ENCODE measurements around the gene ZIC1. TPM values are rescaled to one million over a fixed set of nuclear protein-coding genes. Genes with fewer than 3 reads are reported as not detected.

ZIC1 gene
- total RNA-seq, 2 donors from 2014 or later: not detected

DNA sequence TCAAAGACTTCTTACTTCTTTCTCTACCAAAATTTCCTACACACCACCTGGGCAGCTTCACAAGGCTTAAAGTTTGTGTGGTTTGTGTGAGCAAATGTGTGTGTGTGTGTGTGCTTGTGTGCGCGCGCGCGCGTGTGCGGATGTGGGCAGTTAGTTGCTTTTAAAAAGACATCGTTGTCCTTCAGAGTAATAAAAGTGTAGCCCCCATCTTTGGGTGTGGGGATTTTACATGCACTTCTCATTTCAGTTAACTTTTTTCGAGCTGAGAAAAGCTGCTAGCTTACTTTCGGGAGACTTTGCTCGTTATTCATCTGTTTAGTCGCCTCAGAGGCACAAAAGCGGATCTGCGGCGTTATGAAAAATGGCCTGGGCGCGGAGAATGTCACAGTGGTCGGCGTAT lies 38.8 kb upstream of the ZIC1 start:
- no peak overlapping the region for H3K27ac Mint-ChIP-seq
- peaks cover 3 to 7% of the 10 kb centered on the region in 2 donors for H3K36me3 Mint-ChIP-seq (ENCODE audit: insufficient read depth in 2 of 2)
- DNase-seq: no peak
- H3K4me3 Mint-ChIP-seq: no peak overlapping the region
- no peaks in the 10 kb centered on the region for H3K9me3 Mint-ChIP-seq
- no peak for ATAC-seq (replicated peaks in 1 of 2)
- H3K27me3 Mint-ChIP-seq (ENCODE audit: low read depth): peaks cover 70% of the 10 kb centered on the region
- no peaks in the 10 kb centered on the region for H3K4me1 Mint-ChIP-seq (ENCODE audit: low read depth)

DNA sequence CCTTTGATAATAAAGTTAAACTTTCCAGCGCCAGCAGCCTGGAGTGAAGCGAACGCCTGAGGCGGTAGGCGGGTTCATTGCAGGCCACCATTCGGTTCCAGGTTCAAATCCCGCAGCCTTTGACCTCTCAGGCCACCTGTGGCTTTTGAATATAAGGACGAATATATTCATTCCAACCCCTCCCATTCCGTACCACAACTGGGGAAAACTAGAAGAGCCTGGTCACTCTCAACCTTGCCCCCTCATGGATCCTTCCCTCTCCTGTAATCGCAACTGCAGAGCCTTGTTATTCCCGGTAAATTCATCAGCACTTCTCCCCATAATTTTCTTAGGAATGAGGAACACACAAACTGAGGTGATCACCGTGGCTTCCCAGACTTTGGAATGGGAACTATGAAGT lies 38.0 kb upstream of the ZIC1 start:
- Mint-ChIP-seq H3K27ac (no peak overlapping the region), H3K4me3 (no peak overlapping the region), H3K9me3 (no peaks in the 10 kb centered on the region), H3K36me3 (ENCODE audit: insufficient read depth in 2 of 2) (peaks cover 3 to 7% of the 10 kb centered on the region in 2 donors), H3K4me1 (ENCODE audit: low read depth) (no peaks in the 10 kb centered on the region), H3K27me3 (ENCODE audit: low read depth) (peaks cover 70% of the 10 kb centered on the region)
- ATAC-seq (replicated peaks in 1 of 2) (no peak), DNase-seq (no peak)

DNA sequence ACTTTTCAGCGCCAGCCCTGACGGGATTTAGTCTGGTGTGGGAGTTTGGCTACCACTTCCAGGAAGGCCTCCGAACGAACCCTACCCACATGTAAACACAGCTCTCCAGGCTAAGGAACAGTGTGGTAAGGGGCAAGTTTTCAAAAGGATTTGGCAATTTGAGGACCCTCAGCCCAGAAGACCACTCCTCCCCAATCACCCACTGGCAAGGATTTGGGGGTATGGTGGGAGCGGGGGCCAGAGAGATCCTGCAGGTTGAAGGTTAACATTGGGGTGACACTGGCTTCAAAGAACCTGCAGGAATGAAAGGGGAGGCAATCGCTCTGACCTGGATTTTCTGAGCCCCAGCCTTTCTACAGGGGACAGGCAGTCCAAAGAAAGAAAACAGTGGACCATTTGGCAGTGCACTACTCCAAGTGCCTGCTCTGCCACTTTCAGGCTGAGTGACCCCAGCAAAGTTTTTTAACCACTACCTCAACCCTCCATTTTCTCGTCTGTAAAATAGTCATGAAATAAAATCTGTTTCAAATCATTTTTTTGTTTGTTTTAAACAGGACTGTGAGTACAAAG lies 37.3 kb upstream of the ZIC1 start:
- Mint-ChIP-seq H3K4me3 (no peak overlapping the region), H3K9me3 (no peaks in the 10 kb centered on the region), H3K36me3 (ENCODE audit: insufficient read depth in 2 of 2) (peaks cover 3 to 7% of the 10 kb centered on the region in 2 donors), H3K4me1 (ENCODE audit: low read depth) (no peaks in the 10 kb centered on the region), H3K27ac (no peak overlapping the region), H3K27me3 (ENCODE audit: low read depth) (peaks cover 71% of the 10 kb centered on the region)
- no peak for ATAC-seq (replicated peaks in 1 of 2)
- no peak for DNase-seq

- DNase-seq (no peak), ATAC-seq (replicated peaks in 1 of 2) (no peak)
- H3K4me3 Mint-ChIP-seq: no peak overlapping the region
- H3K27ac Mint-ChIP-seq: no peak overlapping the region
- no peaks in the 10 kb centered on the region for H3K4me1 Mint-ChIP-seq (ENCODE audit: low read depth)
- H3K9me3 Mint-ChIP-seq: no peaks in the 10 kb centered on the region
- peaks cover 77% of the 10 kb centered on the region for H3K27me3 Mint-ChIP-seq (ENCODE audit: low read depth)
- peaks cover 3 to 7% of the 10 kb centered on the region in 2 donors for H3K36me3 Mint-ChIP-seq (ENCODE audit: insufficient read depth in 2 of 2)
Observed at GRCh38 chr3:147372525-147373027, 36.6 kb upstream of the ZIC1 start.

DNA sequence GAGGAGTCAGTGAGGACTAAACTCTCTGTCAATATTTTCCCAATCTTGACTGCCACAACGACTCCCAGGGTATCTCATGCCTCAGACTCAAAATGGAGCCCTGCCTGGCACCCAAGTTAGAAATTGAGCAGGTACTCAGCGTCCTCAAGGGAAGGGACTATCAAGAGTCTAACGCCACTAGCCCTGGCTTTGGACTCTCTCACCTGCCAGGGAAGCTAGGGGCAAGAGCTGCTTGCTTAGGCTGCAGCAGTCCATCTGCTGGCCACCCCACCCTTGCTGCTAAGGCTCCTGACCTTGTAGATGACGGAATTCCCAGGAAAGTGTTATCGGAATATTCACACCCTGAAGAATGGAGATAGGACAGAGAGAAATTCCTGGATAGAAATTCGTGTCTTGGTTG lies 35.9 kb upstream of the ZIC1 start:
- H3K9me3 Mint-ChIP-seq: peaks cover 0 to 3% of the 10 kb centered on the region in 2 donors
- H3K4me1 Mint-ChIP-seq (ENCODE audit: low read depth): no peaks in the 10 kb centered on the region
- no peak overlapping the region for H3K27ac Mint-ChIP-seq
- ATAC-seq (replicated peaks in 1 of 2) (no peak), DNase-seq (no peak)
- peaks cover 5 to 7% of the 10 kb centered on the region in 2 donors for H3K36me3 Mint-ChIP-seq (ENCODE audit: insufficient read depth in 2 of 2)
- no peak overlapping the region for H3K4me3 Mint-ChIP-seq
- peaks cover 77% of the 10 kb centered on the region for H3K27me3 Mint-ChIP-seq (ENCODE audit: low read depth)

DNA sequence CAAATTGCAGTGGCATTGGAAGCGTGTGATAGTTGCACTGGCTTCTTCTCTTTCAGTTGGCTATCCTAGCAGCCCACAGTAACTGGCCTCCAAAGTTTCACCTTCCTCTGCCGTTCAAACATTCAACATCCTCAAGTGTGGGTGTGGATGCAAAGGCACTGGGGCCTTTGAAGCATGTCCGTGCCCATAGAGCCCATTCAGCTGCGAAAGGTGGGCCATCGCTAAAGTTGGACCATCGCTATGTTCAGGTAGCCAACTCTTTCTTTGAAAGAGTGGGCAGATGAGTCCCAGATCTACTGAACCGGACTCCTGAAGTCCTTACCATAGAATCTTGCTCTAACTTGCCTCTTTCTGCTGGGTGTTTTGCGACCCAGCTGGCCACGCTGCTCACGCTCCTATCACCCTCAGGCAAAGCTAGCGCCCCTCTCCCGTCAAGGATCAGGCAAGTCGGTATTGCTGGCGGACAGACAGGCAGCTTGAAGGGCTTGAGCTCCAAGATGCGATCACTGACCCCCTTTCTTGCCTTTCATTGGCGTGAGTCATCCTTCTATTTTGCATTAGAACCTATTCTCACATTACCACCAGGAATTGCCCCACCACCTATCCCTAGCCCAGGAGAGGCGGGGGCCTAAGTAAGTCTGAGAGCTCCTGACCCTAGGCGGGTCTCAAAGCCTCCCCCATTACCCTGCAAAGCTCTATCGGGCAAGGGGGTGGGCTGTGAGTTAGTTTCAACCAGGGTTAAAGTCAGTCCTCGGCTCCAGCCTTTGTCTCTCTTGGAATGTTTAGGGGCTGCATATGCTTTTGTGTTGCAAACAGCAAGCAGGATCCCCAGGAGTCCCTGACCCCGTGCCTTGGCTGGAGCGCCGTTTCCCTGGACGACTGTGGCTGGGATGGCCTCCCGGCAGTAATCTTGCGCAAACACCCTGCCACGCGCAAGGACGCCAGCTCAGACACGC lies 31.5 kb upstream of the ZIC1 start:
- H3K4me3 Mint-ChIP-seq: no peak overlapping the region
- H3K27ac Mint-ChIP-seq: no peak overlapping the region
- H3K9me3 Mint-ChIP-seq: peaks cover 0 to 3% of the 10 kb centered on the region in 2 donors
- peaks cover 1 to 4% of the 10 kb centered on the region in 2 donors for H3K36me3 Mint-ChIP-seq (ENCODE audit: insufficient read depth in 2 of 2)
- H3K27me3 Mint-ChIP-seq (ENCODE audit: low read depth): peaks cover 63% of the 10 kb centered on the region
- ATAC-seq (replicated peaks in 1 of 2): no peak
- no peaks in the 10 kb centered on the region for H3K4me1 Mint-ChIP-seq (ENCODE audit: low read depth)
- DNase-seq: no peak

DNA sequence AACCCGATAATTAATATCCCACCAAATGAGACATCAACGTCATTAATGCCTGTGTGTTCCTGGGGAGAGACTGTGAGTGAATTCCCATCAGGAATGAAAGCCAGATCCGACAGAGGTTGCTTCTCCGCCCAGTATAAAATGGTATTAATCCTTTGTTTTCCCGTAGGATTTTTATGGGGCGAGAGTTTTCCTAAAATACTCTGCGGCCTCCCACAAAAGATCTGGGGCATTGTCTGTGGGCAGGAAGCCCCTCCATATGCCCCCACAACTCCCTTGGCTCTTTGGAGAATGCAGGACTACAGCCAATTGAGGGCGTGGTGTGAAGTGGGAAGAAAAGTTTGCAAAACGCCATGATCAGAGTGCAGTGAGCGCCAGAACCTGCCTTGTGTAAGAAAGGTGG lies 29.5 kb upstream of the ZIC1 start:
- ATAC-seq (replicated peaks in 1 of 2): no peak
- no peak for DNase-seq
- Mint-ChIP-seq H3K27ac (no peak overlapping the region), H3K9me3 (peaks cover 0 to 3% of the 10 kb centered on the region in 2 donors), H3K4me1 (ENCODE audit: low read depth) (no peaks in the 10 kb centered on the region), H3K36me3 (ENCODE audit: insufficient read depth in 2 of 2) (peaks cover 1 to 4% of the 10 kb centered on the region in 2 donors), H3K4me3 (no peak overlapping the region), H3K27me3 (ENCODE audit: low read depth) (peaks cover 62% of the 10 kb centered on the region)

DNA sequence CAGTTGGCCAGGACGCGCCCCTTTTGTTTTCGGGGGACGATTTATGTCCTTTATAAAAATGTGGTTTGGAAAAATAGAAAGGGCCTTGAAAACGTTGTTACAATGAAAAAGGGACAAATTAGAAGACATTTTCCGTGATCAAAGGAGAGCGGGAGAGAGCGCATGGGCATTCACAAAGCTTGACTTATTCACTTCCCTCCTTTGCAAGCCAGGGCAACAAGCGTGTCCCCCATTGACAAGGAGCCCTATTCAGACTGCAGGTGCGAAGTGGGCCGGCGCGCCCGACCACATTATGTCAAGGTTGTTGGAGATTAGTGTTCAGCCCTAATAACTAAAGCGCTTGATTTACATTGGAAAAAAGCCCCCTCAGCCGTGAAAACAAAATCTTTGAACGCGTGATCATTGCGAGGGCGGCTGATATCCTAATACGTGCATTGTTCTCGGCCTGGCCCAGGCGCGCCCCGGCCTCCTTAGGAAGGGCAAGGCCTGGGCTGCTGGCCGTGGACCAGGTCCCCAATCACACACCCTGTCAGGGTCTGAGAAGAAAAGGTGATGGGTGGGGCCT lies 28.7 kb upstream of the ZIC1 start:
- ATAC-seq (replicated peaks in 1 of 2) (no peak), DNase-seq (no peak)
- H3K4me3 Mint-ChIP-seq: no peak overlapping the region
- no peak overlapping the region for H3K27ac Mint-ChIP-seq
- peaks cover 67% of the 10 kb centered on the region for H3K27me3 Mint-ChIP-seq (ENCODE audit: low read depth)
- H3K9me3 Mint-ChIP-seq: peaks cover 0 to 3% of the 10 kb centered on the region in 2 donors
- peaks cover 1 to 4% of the 10 kb centered on the region in 2 donors for H3K36me3 Mint-ChIP-seq (ENCODE audit: insufficient read depth in 2 of 2)
- H3K4me1 Mint-ChIP-seq (ENCODE audit: low read depth): no peaks in the 10 kb centered on the region

- ATAC-seq (replicated peaks in 1 of 2) (no peak), DNase-seq (no peak)
- H3K4me1 Mint-ChIP-seq (ENCODE audit: low read depth): no peaks in the 10 kb centered on the region
- H3K36me3 Mint-ChIP-seq (ENCODE audit: insufficient read depth in 2 of 2): peaks cover 1 to 4% of the 10 kb centered on the region in 2 donors
- H3K9me3 Mint-ChIP-seq: peaks cover 0 to 3% of the 10 kb centered on the region in 2 donors
- no peak overlapping the region for H3K4me3 Mint-ChIP-seq
- peaks cover 72% of the 10 kb centered on the region for H3K27me3 Mint-ChIP-seq (ENCODE audit: low read depth)
- no peak overlapping the region for H3K27ac Mint-ChIP-seq
Observed at GRCh38 chr3:147380977-147381376, 28.2 kb upstream of the ZIC1 start.

GRCh38 chr3:147381596-147381995 lies 27.6 kb upstream of the ZIC1 start:
- H3K4me1 Mint-ChIP-seq (ENCODE audit: low read depth): no peaks in the 10 kb centered on the region
- peaks cover 0 to 3% of the 10 kb centered on the region in 2 donors for H3K9me3 Mint-ChIP-seq
- DNase-seq (no peak), ATAC-seq (replicated peaks in 1 of 2) (no peak)
- peaks cover 1 to 4% of the 10 kb centered on the region in 2 donors for H3K36me3 Mint-ChIP-seq (ENCODE audit: insufficient read depth in 2 of 2)
- H3K4me3 Mint-ChIP-seq: no peak overlapping the region
- H3K27ac Mint-ChIP-seq: no peak overlapping the region
- peaks cover 78% of the 10 kb centered on the region for H3K27me3 Mint-ChIP-seq (ENCODE audit: low read depth)

- Mint-ChIP-seq H3K27ac (no peak overlapping the region), H3K9me3 (no peaks in the 10 kb centered on the region), H3K36me3 (ENCODE audit: insufficient read depth in 2 of 2) (peaks cover 2 to 3% of the 10 kb centered on the region in 2 donors)
Observed at GRCh38 chr3:147383617-147384016, 25.5 kb upstream of the ZIC1 start.

GRCh38 chr3:147384210-147385058 lies 24.7 kb upstream of the ZIC1 start:
- H3K27ac Mint-ChIP-seq: no peak overlapping the region
- H3K4me1 Mint-ChIP-seq (ENCODE audit: low read depth): no peaks in the 10 kb centered on the region
- peaks cover 2 to 3% of the 10 kb centered on the region in 2 donors for H3K36me3 Mint-ChIP-seq (ENCODE audit: insufficient read depth in 2 of 2)
- ATAC-seq (replicated peaks in 1 of 2) (no peak), DNase-seq (no peak)
- peaks cover 79% of the 10 kb centered on the region for H3K27me3 Mint-ChIP-seq (ENCODE audit: low read depth)
- peak overlapping the region in 1 of 2 donors; percentile 39 for H3K4me3 Mint-ChIP-seq
- no peaks in the 10 kb centered on the region for H3K9me3 Mint-ChIP-seq

More at GRCh38 chr3:147383617-147384016, 25.5 kb upstream of the ZIC1 start:
- no peak for DNase-seq
- Mint-ChIP-seq H3K4me1 (ENCODE audit: low read depth) (no peaks in the 10 kb centered on the region), H3K27me3 (ENCODE audit: low read depth) (peaks cover 79% of the 10 kb centered on the region), H3K4me3 (no peak overlapping the region)
- ATAC-seq (replicated peaks in 1 of 2): no peak
